ENCODE results near the gene APOA4. TPM values are rescaled to one million over a fixed set of nuclear protein-coding genes. Genes with fewer than 3 reads are reported as not detected.

Gene APOA4
- total and polyA plus RNA-seq, 2 of the 13 experiments (the other 11 are each of a cell fraction or from before 2014, with no cell fraction given), result 3.8 to 7.2 TPM

DNA sequence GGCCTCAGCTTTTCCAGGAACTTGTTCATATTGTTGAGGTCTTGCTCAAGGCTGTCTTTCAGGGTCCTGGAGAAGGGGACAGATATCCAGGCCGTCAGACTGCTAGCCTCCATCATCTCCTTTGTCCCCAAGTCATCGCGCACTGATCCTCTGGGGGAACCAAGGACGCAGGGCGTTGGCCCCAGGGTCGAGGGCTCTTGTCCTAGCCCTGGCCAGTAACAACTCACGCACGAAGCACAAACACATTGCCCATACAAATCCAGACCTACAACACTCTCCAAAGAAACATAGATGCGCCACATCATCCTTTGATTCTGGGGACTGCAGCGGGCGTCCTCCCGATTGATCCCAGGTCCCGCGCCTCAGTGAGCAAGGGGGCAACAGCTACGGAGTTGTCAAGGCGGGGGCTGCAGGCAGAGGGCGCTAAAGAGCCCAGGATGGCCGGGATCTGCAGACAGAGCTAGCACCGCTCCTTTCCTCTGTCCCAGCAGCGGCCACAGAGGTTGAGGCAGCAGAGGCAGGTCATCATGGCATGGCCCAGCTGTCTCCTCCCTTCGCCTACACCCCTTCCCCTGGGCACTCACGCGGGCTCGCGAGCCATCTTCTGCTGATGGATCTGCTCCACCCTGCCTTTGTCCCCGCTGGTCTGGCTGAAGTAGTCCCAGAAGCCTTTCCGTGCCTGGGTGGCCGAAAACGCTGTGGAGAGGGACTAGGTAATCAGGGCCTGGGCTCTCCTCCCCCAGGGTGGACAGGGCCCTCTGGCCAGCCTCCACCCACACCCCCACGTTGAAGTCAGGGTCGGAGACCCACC lies 31.9 kb downstream of the APOA4 start (continued):
- TF ChIP-seq NRL (CRISPR knock-in tag; IDR thresholded peaks at IDR 0.05; ENCODE audit: borderline replicate concordance) (no peak; the same call in 1 of the 2 replicates), POLR2A (IDR thresholded peaks at IDR 0.05; ENCODE audit: insufficient read depth in 1 of 2, low read depth in 2 of 2, low read length in 2 of 2) (peak; percentile 55 to 78; a peak in 3 of 4 replicates), ZMAT3 (CRISPR knock-in tag; conservative IDR thresholded peaks at IDR 0.05) (no peak), ZNF432 (CRISPR knock-in tag; IDR thresholded peaks at IDR 0.05; ENCODE audit: borderline replicate concordance) (no peak), MAFG (CRISPR knock-in tag; IDR thresholded peaks at IDR 0.05) (no peak), ZBTB8A (CRISPR knock-in tag; IDR thresholded peaks at IDR 0.05; ENCODE audit: borderline replicate concordance, low read depth) (no peak), PITX1 (CRISPR knock-in tag; IDR thresholded peaks at IDR 0.05) (0 out of 2 replicates have a peak, but pooled peaks have one; percentile 43), RCOR2 (CRISPR knock-in tag; IDR thresholded peaks at IDR 0.05) (no peak), ERF (CRISPR knock-in tag; IDR thresholded peaks at IDR 0.05) (no peak), ZNF124 (CRISPR knock-in tag; IDR thresholded peaks at IDR 0.05) (no peak), ZEB1 (IDR thresholded peaks at IDR 0.05; ENCODE audit: insufficient replicate concordance, low read depth) (no peak), NR1H2 (CRISPR knock-in tag; IDR thresholded peaks at IDR 0.05; ENCODE audit: borderline replicate concordance, low read depth) (no peak), MIER2 (CRISPR knock-in tag; IDR thresholded peaks at IDR 0.05) (0 out of 2 replicates have a peak, but pooled peaks have one; percentile 12), ELF3 (CRISPR knock-in tag; IDR thresholded peaks at IDR 0.05) (peak; percentile 26; the same call in 1 of the 2 replicates), ZNF335 (CRISPR knock-in tag; IDR thresholded peaks at IDR 0.05) (no peak), ZNF136 (CRISPR knock-in tag; IDR thresholded peaks at IDR 0.05; ENCODE audit: low read depth) (no peak), IRF2 (CRISPR knock-in tag; IDR thresholded peaks at IDR 0.05) (no peak)
- TF ChIP-seq, protein P1, sequence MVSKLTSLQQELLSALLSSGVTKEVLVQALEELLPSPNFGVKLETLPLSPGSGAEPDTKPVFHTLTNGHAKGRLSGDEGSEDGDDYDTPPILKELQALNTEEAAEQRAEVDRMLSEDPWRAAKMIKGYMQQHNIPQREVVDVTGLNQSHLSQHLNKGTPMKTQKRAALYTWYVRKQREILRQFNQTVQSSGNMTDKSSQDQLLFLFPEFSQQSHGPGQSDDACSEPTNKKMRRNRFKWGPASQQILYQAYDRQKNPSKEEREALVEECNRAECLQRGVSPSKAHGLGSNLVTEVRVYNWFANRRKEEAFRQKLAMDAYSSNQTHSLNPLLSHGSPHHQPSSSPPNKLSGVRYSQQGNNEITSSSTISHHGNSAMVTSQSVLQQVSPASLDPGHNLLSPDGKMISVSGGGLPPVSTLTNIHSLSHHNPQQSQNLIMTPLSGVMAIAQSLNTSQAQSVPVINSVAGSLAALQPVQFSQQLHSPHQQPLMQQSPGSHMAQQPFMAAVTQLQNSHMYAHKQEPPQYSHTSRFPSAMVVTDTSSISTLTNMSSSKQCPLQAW (CRISPR knock-in tag; IDR thresholded peaks at IDR 0.05), result peak; percentile 65
- TF ChIP-seq, protein P2, sequence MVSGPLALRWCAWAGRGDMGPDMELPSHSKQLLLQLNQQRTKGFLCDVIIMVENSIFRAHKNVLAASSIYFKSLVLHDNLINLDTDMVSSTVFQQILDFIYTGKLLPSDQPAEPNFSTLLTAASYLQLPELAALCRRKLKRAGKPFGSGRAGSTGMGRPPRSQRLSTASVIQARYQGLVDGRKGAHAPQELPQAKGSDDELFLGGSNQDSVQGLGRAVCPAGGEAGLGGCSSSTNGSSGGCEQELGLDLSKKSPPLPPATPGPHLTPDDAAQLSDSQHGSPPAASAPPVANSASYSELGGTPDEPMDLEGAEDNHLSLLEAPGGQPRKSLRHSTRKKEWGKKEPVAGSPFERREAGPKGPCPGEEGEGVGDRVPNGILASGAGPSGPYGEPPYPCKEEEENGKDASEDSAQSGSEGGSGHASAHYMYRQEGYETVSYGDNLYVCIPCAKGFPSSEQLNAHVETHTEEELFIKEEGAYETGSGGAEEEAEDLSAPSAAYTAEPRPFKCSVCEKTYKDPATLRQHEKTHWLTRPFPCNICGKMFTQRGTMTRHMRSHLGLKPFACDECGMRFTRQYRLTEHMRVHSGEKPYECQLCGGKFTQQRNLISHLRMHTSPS (CRISPR knock-in tag; IDR thresholded peaks at IDR 0.05; ENCODE audit: low read depth), result peak; percentile 66; the same call in 1 of the 2 replicates
- TF ChIP-seq, protein P3, sequence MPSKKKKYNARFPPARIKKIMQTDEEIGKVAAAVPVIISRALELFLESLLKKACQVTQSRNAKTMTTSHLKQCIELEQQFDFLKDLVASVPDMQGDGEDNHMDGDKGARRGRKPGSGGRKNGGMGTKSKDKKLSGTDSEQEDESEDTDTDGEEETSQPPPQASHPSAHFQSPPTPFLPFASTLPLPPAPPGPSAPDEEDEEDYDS (CRISPR knock-in tag; IDR thresholded peaks at IDR 0.05), result peak; percentile 53; the same call in 1 of the 2 replicates
- TF ChIP-seq, protein P4, sequence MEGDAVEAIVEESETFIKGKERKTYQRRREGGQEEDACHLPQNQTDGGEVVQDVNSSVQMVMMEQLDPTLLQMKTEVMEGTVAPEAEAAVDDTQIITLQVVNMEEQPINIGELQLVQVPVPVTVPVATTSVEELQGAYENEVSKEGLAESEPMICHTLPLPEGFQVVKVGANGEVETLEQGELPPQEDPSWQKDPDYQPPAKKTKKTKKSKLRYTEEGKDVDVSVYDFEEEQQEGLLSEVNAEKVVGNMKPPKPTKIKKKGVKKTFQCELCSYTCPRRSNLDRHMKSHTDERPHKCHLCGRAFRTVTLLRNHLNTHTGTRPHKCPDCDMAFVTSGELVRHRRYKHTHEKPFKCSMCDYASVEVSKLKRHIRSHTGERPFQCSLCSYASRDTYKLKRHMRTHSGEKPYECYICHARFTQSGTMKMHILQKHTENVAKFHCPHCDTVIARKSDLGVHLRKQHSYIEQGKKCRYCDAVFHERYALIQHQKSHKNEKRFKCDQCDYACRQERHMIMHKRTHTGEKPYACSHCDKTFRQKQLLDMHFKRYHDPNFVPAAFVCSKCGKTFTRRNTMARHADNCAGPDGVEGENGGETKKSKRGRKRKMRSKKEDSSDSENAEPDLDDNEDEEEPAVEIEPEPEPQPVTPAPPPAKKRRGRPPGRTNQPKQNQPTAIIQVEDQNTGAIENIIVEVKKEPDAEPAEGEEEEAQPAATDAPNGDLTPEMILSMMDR (CRISPR knock-in tag; IDR thresholded peaks at IDR 0.05), result peak; percentile 99
- TF ChIP-seq, protein P5, sequence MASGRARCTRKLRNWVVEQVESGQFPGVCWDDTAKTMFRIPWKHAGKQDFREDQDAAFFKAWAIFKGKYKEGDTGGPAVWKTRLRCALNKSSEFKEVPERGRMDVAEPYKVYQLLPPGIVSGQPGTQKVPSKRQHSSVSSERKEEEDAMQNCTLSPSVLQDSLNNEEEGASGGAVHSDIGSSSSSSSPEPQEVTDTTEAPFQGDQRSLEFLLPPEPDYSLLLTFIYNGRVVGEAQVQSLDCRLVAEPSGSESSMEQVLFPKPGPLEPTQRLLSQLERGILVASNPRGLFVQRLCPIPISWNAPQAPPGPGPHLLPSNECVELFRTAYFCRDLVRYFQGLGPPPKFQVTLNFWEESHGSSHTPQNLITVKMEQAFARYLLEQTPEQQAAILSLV (CRISPR knock-in tag; IDR thresholded peaks at IDR 0.05; ENCODE audit: borderline replicate concordance), result peak; percentile 35; the same call in 1 of the 2 replicates

Measured in HepG2 (cell line).